Measurements from ENCODE around the gene ATP9B.

DNA sequence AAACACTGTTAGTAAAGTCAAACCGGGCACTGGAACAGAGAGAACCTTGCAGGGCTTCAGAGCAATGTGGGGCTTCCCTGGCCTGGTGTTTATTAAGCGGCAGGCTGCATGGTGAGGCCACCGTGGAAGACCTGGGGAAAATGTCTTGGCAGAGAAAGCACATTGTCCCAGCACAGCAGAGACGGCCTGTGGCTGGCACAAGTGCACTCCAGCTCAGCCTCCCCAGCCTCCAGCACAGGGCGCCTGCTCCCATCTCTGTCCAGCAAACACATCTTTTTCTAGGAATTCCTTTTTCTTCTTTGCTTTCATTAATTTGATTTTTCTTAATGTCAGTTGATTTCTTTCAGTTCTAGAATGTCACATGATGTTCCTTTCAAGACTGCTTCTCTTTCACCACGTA lies 188.3 kb downstream of the ATP9B start:
- TF ChIP-seq GATA1 (IDR thresholded peaks at IDR 0.05; ENCODE audit: low read depth, low read length): no peak
- no peak for TF ChIP-seq POLR2A (IDR thresholded peaks at IDR 0.05; ENCODE audit: low read length)
